Hepatocyte (in vitro differentiated cells): ENCODE data around the gene ABLIM2.

Experiments used
- CTCF ChIP-seq: fragments of 200-600 bp; sonication (generic); IDR thresholded peaks from 2 replicates; pipeline ENCODE4 v1.5.1; 2016; ENCODE audit warnings: antibody characterized with exemption, mild to moderate bottlenecking; ENCODE audit not compliant: poor library complexity
- EZH2 ChIP-seq: fragments of 200-600 bp; sonication (generic); IDR thresholded peaks from 2 replicates; pipeline ENCODE4 v1.6.1; 2016; ENCODE audit warnings: antibody characterized with exemption, mild to moderate bottlenecking, borderline replicate concordance

GRCh38 chr4:7952615-7953014 is 206.0 kb downstream of the ABLIM2 start:
- TF ChIP-seq CTCF (no peak), EZH2 (no peak)
